ENCODE measurements around the gene ATP4B.

The ATP4B gene

DNA sequence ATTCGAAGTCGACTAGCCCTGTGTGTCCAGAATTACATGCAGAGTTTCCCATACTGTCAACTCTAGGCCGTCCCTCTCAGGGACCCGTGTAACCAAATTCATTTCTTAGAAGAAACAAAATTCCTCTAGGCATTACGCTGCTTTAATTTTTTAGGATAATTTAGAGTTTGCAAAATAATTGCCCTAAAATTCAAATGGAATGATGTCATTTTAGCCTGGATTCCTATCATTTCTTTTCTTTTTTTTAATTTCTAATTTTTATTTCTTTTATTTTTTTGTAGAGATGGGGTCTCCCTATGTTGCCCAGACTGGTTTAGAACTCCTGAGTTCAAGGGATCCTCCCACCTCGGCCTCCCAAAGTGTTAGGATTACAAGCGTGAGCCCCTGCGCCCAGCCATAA is 1.3 kb upstream of the ATP4B start:
- peak in 1 of 2 donors; percentile 19 for DNase-seq
- H3K27me3 ChIP-seq = peaks cover 0 to 31% of the 10 kb centered on the region in 2 donors
- H3K36me3 ChIP-seq = no peaks in the 10 kb centered on the region
- no peak overlapping the region for H3K27ac ChIP-seq
- peaks cover 0 to 18% (median 7%) of the 10 kb centered on the region in 3 donors for H3K9me3 ChIP-seq
- intact Hi-C loops (cut with DNase I; ENCODE audit: low total_unique reads) = no loop called here
- TF ChIP-seq, protein P1, sequence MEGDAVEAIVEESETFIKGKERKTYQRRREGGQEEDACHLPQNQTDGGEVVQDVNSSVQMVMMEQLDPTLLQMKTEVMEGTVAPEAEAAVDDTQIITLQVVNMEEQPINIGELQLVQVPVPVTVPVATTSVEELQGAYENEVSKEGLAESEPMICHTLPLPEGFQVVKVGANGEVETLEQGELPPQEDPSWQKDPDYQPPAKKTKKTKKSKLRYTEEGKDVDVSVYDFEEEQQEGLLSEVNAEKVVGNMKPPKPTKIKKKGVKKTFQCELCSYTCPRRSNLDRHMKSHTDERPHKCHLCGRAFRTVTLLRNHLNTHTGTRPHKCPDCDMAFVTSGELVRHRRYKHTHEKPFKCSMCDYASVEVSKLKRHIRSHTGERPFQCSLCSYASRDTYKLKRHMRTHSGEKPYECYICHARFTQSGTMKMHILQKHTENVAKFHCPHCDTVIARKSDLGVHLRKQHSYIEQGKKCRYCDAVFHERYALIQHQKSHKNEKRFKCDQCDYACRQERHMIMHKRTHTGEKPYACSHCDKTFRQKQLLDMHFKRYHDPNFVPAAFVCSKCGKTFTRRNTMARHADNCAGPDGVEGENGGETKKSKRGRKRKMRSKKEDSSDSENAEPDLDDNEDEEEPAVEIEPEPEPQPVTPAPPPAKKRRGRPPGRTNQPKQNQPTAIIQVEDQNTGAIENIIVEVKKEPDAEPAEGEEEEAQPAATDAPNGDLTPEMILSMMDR (IDR thresholded peaks at IDR 0.05) = no peak
- H3K4me1 ChIP-seq = no peaks in the 10 kb centered on the region
- no peak overlapping the region for H3K4me3 ChIP-seq

DNA sequence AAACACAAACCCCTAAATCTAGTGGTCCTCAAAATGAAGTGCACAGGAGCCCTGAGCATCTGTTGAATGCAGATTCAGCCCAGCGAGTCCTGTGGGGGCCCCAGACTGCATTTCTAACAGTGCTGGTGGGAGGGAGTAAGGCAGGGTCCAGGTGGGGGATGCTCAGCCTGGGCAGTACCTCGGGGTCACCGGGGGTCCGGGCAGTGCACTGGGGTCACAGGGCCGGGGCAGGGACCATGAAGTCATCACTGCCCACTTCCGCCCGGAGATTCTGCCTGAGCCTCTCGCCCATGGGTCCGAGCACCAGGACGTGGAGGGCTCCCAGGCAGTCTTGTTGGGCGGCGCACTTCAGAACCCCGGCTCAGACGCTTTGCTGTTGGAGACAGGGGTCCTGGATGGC is 838 bp upstream of the ATP4B start:
- intact Hi-C loops (cut with DNase I; ENCODE audit: low total_unique reads) = no loop called here
- TF ChIP-seq, protein P1 (IDR thresholded peaks at IDR 0.05) = no peak
- Histone ChIP-seq H3K9me3 (peaks cover 0 to 18% (median 7%) of the 10 kb centered on the region in 3 donors), H3K4me3 (no peak overlapping the region), H3K4me1 (no peaks in the 10 kb centered on the region), H3K36me3 (no peaks in the 10 kb centered on the region), H3K27me3 (peaks cover 0 to 31% of the 10 kb centered on the region in 2 donors), H3K27ac (no peak overlapping the region)
- DNase-seq = peak in 1 of 2 donors; percentile 52

DNA sequence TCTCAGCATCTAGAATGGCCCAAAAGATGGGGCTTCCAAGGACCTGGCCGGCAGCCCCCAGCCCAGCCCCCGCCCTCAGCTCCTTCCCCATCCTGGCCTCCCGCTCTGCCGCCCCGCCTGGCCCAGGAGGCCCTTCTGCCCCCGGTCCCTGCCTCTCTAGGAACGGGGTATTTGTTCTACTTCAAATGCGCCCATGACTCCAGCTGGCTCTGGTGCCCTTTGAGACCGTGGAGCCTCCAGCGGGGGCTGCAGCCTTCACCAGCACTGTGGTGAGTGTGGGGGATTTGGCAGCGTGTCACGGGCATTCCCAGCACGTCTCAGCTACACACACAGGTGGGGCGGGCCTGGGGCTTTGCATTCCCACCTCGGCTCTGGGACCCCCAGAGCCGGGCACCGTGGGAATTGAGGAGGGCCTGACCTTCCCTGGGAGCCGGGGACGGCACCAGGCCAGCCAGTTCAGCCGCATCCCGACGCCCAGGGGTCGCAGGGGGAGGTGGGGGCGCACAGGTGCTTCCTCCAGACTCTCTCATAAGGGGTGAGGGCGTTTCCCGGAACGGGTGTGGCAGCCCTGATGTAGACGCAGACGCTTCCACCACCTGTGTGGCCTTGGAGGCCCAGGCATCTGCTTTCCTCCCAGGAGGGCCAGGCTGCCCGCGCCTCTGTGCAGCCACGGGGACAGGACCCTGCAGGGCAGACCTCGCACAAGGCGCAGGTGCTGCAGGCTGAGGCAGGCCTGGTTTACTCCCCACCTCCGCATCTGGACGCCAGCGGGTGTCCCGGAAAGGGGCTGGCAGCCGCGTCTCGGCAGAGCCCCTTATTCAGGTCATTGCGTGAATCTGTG is 947 bp downstream of the ATP4B start:
- peak; percentile 14 to 54 for DNase-seq
- TF ChIP-seq, protein P1 (IDR thresholded peaks at IDR 0.05) = no peak
- H3K4me1 ChIP-seq = no peaks in the 10 kb centered on the region
- intact Hi-C loops (cut with DNase I; ENCODE audit: low total_unique reads) = no loop called here
- no peak overlapping the region for H3K4me3 ChIP-seq
- H3K27ac ChIP-seq = no peak overlapping the region
- peaks cover 0 to 31% of the 10 kb centered on the region in 2 donors for H3K27me3 ChIP-seq
- H3K9me3 ChIP-seq = peaks cover 0 to 18% (median 7%) of the 10 kb centered on the region in 3 donors
- no peaks in the 10 kb centered on the region for H3K36me3 ChIP-seq

DNA sequence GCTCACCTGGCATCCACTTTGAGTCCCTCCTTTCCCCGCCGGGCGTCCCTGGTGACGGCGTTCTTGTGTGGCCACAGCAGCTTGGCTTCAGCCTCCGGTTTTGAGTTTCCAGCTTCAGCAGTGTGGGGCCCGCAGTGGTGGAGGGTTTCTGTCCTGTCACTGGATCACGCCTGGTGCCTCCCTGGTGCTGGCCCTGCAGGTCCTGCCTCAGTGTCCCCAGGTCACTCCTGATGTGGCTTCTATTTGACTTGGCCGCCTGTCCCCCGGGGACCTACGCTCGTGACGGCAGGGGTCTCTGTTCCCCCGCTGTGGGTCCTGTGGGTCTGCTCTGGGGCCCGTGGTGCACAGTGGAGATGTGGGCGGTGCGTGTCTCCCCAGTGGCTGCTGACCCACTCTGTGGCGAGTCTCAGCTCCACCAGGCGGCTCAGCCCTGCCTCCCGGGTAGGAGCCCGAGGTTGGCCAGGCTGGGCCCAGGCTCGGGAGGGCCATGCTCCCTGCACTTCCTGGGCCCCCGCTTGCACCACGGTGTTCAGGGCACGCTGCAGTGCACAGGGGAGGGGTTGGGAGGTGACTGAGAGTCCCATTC is 1.9 kb downstream of the ATP4B start:
- no peak overlapping the region for H3K27ac ChIP-seq
- peaks cover 0 to 10% (median under 1%) of the 10 kb centered on the region in 3 donors for H3K9me3 ChIP-seq
- DNase-seq = peak; percentile 7 to 43
- H3K27me3 ChIP-seq = peaks cover 0 to 31% of the 10 kb centered on the region in 2 donors
- no peaks in the 10 kb centered on the region for H3K36me3 ChIP-seq
- H3K4me3 ChIP-seq = no peak overlapping the region
- intact Hi-C loops (cut with DNase I; ENCODE audit: low total_unique reads) = no loop called here
- H3K4me1 ChIP-seq = no peaks in the 10 kb centered on the region
- TF ChIP-seq, protein P1 (IDR thresholded peaks at IDR 0.05) = no peak

DNA sequence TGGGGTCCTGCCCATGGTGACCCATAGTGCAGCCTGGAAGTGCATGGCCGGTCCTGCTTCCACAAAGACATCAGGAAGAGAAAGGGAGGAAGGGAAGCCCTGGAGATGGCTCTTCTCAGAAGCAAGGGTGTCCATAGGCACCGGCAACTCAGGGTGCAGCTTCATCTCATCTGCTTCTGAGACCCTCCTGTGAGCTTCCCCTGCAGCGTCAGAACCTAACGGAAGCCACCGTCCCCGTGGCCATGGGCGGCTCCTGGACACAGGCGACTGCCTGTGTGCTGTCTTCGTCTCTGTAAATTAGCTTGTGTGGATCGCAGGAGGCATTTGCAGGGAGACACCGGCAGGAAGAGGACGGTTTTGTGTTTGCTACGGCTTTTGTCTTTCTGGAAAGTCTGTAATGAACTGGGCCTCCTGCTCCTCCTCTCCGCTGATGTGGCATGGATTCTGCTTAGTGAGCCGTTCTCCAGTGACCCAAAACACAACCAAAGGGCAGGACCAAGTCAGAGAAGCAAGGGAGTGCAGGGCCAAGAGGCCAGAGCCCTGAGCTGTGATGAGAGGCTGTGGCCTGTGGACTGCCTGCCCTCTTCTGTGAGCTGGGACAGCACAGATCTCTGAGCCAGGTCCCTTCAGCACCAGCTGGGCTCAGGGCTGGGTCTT is 2.5 kb downstream of the ATP4B start:
- Histone ChIP-seq H3K4me1 (no peaks in the 10 kb centered on the region), H3K36me3 (no peaks in the 10 kb centered on the region), H3K4me3 (no peak overlapping the region), H3K9me3 (peaks cover 0 to 4% (median 0%) of the 10 kb centered on the region in 3 donors), H3K27me3 (peaks cover 0 to 31% of the 10 kb centered on the region in 2 donors), H3K27ac (no peak overlapping the region)
- TF ChIP-seq, protein P1 (IDR thresholded peaks at IDR 0.05) = no peak
- intact Hi-C loops (cut with DNase I; ENCODE audit: low total_unique reads) = no loop called here
- peak in 1 of 2 donors; percentile 24 for DNase-seq

All from tibial artery (tissue), 4 donors.